Measurements from ENCODE around the gene HTATIP2.

The HTATIP2 gene

DNA sequence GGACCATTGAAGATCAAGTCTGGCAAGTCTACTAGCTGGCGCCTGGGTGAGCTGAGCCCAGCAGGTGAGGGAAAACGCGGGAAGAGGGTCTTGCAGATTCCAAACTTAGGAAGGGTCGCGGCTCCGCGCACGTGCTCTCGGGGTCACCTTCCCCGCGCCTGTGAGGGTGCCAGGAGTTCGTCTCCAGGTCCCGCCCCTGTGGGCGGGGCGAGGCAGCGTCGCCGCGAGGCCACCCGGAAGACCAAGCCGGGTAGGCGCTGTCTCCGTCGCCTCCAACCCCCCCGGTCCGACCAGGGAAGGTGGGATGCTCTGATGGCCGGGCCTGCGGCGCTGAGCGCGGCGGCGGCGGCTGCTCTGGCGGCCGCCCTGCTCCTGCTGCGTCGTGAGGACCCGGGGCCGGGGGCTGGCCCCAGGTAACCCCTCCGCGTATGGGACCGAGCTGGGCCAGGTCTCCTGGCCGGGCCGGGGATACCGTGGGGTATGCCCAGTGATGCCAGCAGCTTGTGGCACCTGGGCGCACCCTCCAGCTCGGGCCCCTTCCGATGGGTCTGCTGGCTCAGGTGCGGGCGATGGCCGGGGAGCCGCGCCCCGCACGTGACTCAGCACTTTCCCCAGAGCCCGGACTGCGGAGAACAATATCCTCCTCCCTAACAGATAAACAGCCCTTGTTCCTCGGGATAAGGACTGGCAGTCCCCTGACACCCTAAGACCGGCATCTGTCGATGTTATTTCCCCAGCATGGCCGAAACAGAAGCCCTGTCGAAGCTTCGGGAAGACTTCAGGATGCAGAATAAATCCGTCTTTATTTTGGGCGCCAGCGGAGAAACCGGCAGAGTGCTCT, at the start of gene HTATIP2:
Gene HTATIP2, plus strand, starts transcription at position 215 of the 841 bp plus-strand sequence. Its CDS starts 524 bp downstream, at position 739.
- no peaks in the 10 kb centered on the region for H3K36me3 ChIP-seq (ENCODE audit: control insufficient read depth, insufficient read depth, low read length)
- peaks cover 26% of the 10 kb centered on the region for H3K4me1 ChIP-seq (ENCODE audit: control insufficient read depth, insufficient read depth, low read length)
- peaks cover 33% of the 10 kb centered on the region for H3K27me3 ChIP-seq (ENCODE audit: control insufficient read depth, insufficient read depth, low read length)
- peak within 1 kb of the TSS; percentile 57 for H3K9ac ChIP-seq (ENCODE audit: low read depth, low read length)
- H3K4me3 ChIP-seq (ENCODE audit: low read depth, low read length) = peak within 1 kb of the TSS; percentile 64
- H3K27ac ChIP-seq (ENCODE audit: low read depth, low read length) = no peak within 1 kb of the TSS
- H3K9me3 ChIP-seq (ENCODE audit: control insufficient read depth, insufficient read depth, low read length) = no peaks in the 10 kb centered on the region

DNA sequence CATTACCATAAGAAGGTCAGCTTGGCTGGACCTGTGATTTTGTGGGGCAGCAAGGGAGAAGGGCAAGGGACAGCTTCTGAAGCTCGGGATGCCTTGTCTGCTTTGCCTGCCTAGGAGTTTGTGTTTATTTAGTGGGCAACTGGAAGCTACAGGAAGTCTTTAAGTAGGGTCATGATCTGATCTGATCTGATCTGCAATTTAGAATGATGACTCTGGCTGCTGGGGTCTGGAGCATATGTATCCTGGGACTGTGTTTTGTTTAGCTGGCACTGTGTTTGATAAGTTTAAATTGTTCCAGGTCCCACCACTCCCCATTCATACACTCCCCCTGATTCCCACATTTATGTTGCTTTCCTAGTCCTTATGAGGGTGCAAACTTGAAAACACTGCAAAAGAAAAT, 47.7 kb upstream of the HTATIP2 start:
- Histone ChIP-seq H3K27ac (ENCODE audit: low read depth, low read length) (no peak overlapping the region), H3K9ac (ENCODE audit: low read depth, low read length) (no peak overlapping the region), H3K36me3 (ENCODE audit: control insufficient read depth, insufficient read depth, low read length) (no peaks in the 10 kb centered on the region), H3K4me3 (ENCODE audit: low read depth, low read length) (no peak overlapping the region), H3K4me1 (ENCODE audit: control insufficient read depth, insufficient read depth, low read length) (no peaks in the 10 kb centered on the region), H3K9me3 (ENCODE audit: control insufficient read depth, insufficient read depth, low read length) (no peaks in the 10 kb centered on the region), H3K27me3 (ENCODE audit: control insufficient read depth, insufficient read depth, low read length) (no peaks in the 10 kb centered on the region)

DNA sequence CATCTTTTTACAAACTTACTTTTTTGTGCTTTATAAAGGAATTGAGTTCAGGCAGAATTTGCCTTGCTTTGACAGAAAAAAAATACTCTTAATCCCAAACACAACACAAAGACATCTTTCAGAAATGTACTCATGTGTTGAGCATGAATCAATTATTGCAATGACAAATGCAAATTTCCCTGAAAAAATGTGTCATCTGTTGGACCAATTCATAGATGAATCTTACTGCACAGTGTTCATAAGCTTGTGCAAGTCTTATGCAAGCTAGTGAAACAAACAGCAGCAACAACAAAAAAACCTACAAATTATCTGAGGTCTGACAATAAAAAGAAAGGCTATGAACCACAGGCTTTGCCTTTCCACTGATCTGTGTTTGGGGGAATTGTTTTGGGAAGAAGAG, 42.3 kb upstream of the HTATIP2 start:
- Histone ChIP-seq H3K9me3 (ENCODE audit: control insufficient read depth, insufficient read depth, low read length) (no peaks in the 10 kb centered on the region), H3K9ac (ENCODE audit: low read depth, low read length) (no peak overlapping the region), H3K27me3 (ENCODE audit: control insufficient read depth, insufficient read depth, low read length) (no peaks in the 10 kb centered on the region), H3K36me3 (ENCODE audit: control insufficient read depth, insufficient read depth, low read length) (no peaks in the 10 kb centered on the region), H3K4me1 (ENCODE audit: control insufficient read depth, insufficient read depth, low read length) (no peaks in the 10 kb centered on the region), H3K4me3 (ENCODE audit: low read depth, low read length) (no peak overlapping the region), H3K27ac (ENCODE audit: low read depth, low read length) (no peak overlapping the region)

DNA sequence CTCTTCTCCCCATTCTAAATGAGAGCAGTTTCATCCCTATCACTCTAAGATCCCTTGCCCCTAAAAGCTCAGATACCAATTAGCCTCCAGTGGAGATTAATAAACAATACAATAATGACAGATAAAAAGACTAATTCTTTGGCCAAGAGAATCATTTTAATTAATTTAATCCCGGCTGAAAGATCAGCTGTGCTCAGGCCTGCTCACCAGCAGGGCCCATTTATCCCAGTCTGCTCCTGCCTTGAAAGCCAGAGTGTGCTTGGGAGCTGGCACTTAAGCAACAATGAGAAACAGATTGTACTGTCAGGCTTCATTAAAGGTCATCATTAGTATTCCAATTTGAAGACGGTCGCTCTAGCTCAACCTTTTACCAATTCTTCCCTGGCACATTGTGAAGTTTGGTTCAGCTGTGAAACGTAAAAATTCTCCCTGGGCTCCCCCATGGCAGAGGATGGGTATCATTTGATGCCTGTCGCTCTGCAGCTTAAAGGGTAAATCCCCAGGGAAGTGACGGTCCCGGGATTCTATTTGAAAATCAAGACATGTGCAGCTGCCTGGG, 36.1 kb upstream of the HTATIP2 start:
- H3K4me1 ChIP-seq (ENCODE audit: control insufficient read depth, insufficient read depth, low read length) = no peaks in the 10 kb centered on the region
- H3K27ac ChIP-seq (ENCODE audit: low read depth, low read length) = no peak overlapping the region
- H3K9ac ChIP-seq (ENCODE audit: low read depth, low read length) = no peak overlapping the region
- H3K4me3 ChIP-seq (ENCODE audit: low read depth, low read length) = no peak overlapping the region
- H3K27me3 ChIP-seq (ENCODE audit: control insufficient read depth, insufficient read depth, low read length) = no peaks in the 10 kb centered on the region
- H3K9me3 ChIP-seq (ENCODE audit: control insufficient read depth, insufficient read depth, low read length) = no peaks in the 10 kb centered on the region
- no peaks in the 10 kb centered on the region for H3K36me3 ChIP-seq (ENCODE audit: control insufficient read depth, insufficient read depth, low read length)

DNA sequence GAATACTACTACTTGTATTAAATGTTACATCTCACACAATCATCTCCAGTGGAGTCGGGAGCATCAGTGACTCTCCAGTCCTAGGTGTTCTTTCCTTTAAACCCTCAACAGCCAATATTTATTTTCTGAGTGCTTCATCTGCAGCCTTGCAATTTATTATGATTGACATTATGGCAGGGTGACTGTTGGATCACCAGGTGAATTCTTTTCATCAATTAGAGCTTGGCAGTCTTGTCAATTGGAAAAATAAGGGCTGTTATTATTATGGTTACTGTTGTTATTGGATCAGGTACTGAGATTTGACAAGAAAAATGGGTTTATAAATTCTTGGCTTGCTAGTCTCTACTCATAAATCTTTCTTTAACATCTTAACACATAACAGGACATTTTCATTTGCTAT, 27.5 kb upstream of the HTATIP2 start:
- Histone ChIP-seq H3K9ac (ENCODE audit: low read depth, low read length) (no peak overlapping the region), H3K4me3 (ENCODE audit: low read depth, low read length) (no peak overlapping the region), H3K9me3 (ENCODE audit: control insufficient read depth, insufficient read depth, low read length) (no peaks in the 10 kb centered on the region), H3K27ac (ENCODE audit: low read depth, low read length) (no peak overlapping the region), H3K27me3 (ENCODE audit: control insufficient read depth, insufficient read depth, low read length) (no peaks in the 10 kb centered on the region; the same call in 1 of the 2 replicates), H3K36me3 (ENCODE audit: control insufficient read depth, insufficient read depth, low read length) (no peaks in the 10 kb centered on the region), H3K4me1 (ENCODE audit: control insufficient read depth, insufficient read depth, low read length) (peaks cover 9% of the 10 kb centered on the region)

DNA sequence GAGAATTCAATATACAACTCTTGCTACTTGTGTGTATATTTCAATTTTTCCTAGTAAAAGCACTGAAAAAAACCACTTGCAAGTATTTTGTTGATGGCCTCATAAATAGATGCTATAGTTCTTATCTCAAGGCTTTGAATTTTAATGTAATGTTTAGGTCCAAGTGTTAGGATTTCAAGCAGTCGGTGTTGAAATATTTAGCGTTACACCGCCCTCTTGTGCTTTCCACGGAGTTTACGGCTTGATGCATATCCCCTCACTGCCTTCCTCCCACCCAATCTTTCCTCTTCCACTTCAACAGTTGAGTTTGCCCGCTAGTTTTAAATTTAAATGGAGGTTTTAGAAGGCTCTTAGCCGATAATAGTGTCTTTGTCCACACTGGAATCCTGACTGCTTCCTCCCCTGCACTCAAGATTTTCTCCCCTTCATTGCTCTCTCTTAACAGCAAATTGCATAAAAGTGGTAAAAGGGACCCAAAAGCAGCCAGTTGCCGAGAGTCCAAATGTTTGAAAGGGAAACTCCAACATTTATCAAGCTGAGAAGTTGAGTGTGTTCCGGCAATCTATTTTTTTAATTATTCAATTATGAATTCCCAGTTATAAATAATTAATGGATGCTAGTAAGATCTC, 25.9 kb upstream of the HTATIP2 start:
- no peak overlapping the region for H3K9ac ChIP-seq (ENCODE audit: low read depth, low read length)
- no peaks in the 10 kb centered on the region for H3K9me3 ChIP-seq (ENCODE audit: control insufficient read depth, insufficient read depth, low read length)
- no peak overlapping the region for H3K4me3 ChIP-seq (ENCODE audit: low read depth, low read length)
- no peaks in the 10 kb centered on the region for H3K36me3 ChIP-seq (ENCODE audit: control insufficient read depth, insufficient read depth, low read length)
- H3K27ac ChIP-seq (ENCODE audit: low read depth, low read length) = no peak overlapping the region
- peaks cover 3% of the 10 kb centered on the region for H3K27me3 ChIP-seq (ENCODE audit: control insufficient read depth, insufficient read depth, low read length)
- H3K4me1 ChIP-seq (ENCODE audit: control insufficient read depth, insufficient read depth, low read length) = peaks cover 16% of the 10 kb centered on the region

DNA sequence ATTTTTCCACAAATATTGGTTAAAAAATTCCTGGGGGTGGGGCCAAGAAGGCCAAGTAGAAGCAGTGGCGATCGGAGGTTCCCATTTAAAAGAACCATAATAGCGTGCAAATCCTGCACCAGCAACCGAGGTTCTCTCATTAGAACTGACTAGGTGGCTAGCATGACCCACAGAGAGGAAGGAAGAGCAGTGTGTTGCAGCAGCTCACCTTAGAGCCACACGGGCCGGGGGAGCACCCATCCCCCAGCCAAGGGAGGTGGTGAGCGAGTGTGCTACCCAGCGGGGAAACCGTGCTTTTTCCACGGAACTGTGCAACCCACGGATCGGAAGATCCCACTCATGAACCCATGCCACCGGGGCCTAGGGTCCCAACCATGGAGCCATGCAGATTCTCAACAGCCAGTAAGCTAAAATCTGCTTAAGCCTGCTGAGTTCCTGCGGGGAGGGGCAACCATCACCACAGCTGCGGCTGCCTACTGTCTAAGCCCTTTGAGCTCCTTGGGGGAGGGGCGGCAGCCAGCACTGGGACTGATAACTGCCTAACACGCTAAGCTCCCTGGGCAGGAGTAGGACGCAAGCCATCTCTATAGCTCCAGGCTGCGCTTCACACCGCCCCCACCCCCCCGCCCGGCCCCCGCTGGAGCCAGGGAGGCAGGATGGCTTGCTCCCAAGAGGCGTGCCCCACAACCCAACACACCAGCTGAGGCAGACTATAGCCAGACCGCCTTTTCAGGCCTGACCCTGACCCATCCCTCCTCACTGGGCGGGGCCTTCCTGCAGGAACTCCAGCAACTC, 21.0 kb upstream of the HTATIP2 start:
- H3K9ac ChIP-seq (ENCODE audit: low read depth, low read length) = no peak overlapping the region; the same call in 1 of the 2 replicates
- H3K9me3 ChIP-seq (ENCODE audit: control insufficient read depth, insufficient read depth, low read length) = no peaks in the 10 kb centered on the region
- H3K4me1 ChIP-seq (ENCODE audit: control insufficient read depth, insufficient read depth, low read length) = peaks cover 15% of the 10 kb centered on the region
- H3K27ac ChIP-seq (ENCODE audit: low read depth, low read length) = no peak overlapping the region
- H3K36me3 ChIP-seq (ENCODE audit: control insufficient read depth, insufficient read depth, low read length) = no peaks in the 10 kb centered on the region
- peaks cover 10% of the 10 kb centered on the region for H3K27me3 ChIP-seq (ENCODE audit: control insufficient read depth, insufficient read depth, low read length)
- H3K4me3 ChIP-seq (ENCODE audit: low read depth, low read length) = peak overlapping the region; percentile 15; the same call in 1 of the 2 replicates

DNA sequence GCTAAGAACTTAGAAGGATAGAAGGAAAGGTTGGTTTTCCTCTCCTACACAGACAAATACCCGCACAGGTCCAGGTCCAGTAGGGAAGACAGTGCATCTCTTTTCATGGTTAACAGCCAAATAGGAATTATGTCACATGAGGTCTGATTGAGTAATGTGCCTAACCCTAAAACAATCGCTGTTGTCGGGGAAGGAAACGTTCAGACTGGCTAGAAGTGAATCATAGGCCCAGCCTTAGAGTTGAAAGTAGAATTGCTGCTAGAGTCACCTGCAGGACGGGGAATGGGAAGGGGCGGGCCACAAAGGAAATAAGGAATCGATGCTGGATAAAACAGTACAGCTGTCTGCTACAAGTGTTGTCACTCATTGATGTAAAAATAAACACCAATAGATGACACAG, 12.4 kb upstream of the HTATIP2 start:
- H3K4me1 ChIP-seq (ENCODE audit: control insufficient read depth, insufficient read depth, low read length) = no peaks in the 10 kb centered on the region
- peaks cover 7% of the 10 kb centered on the region; the same call in 1 of the 2 replicates for H3K27me3 ChIP-seq (ENCODE audit: control insufficient read depth, insufficient read depth, low read length)
- no peak overlapping the region for H3K4me3 ChIP-seq (ENCODE audit: low read depth, low read length)
- no peak overlapping the region for H3K27ac ChIP-seq (ENCODE audit: low read depth, low read length)
- no peaks in the 10 kb centered on the region for H3K9me3 ChIP-seq (ENCODE audit: control insufficient read depth, insufficient read depth, low read length)
- no peak overlapping the region for H3K9ac ChIP-seq (ENCODE audit: low read depth, low read length)
- no peaks in the 10 kb centered on the region for H3K36me3 ChIP-seq (ENCODE audit: control insufficient read depth, insufficient read depth, low read length)

DNA sequence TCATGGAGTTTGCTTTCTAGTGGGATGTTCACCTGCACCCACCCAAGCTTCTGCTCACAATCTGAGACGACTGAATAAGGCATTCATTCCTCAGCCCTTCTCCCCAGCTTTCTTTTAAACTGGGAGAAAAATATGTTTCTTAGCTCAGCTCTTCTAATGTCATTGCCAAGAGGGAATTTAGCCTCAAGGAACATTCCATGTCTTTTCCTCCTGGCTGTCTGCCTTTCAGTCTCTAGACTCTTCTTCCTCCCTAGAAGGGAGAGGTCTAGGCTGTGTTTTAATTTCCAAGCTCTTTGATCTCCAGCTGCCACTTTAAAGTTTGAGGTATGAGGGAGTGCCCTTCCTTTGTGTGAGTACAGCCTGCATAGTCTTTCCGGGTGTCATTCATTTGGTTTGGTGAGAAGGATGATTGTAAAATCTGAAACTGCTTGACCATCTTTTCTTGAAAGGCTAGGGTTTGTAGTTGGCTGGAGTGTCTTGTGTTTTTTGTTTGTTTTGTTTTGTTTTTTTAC, 11.7 kb upstream of the HTATIP2 start:
- Histone ChIP-seq H3K9me3 (ENCODE audit: control insufficient read depth, insufficient read depth, low read length) (no peaks in the 10 kb centered on the region), H3K27ac (ENCODE audit: low read depth, low read length) (no peak overlapping the region)

DNA sequence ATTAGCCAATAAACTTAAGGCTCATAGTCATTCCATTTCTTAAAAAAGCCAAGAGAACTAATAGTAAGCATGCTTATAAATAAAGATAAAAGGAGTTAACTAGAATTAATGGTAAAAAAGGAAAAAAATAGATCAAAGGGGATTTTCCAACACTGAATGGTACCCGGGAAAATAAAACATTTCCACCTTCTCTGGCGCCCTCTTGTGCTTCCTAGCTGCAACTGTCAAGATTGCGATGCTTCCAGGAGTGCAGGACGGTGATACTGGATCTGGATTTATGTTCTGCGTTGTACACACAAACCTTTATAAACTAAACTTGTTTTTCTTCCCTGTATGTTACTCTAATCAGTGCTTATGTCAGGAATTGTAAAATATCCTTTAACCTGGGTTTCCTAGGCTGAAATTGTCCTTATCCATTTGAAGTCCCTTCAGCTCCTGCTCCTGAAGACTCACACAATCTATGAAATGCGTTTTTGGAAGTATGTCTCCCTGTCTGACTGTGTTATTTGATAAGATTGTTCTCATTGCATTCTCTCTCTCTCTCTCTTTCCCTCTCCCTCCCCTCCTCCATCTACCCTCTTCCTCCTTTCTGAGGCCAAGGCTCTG, 9.6 kb upstream of the HTATIP2 start:
- Histone ChIP-seq H3K27ac (ENCODE audit: low read depth, low read length) (no peak overlapping the region), H3K4me3 (ENCODE audit: low read depth, low read length) (no peak overlapping the region), H3K9me3 (ENCODE audit: control insufficient read depth, insufficient read depth, low read length) (no peaks in the 10 kb centered on the region), H3K4me1 (ENCODE audit: control insufficient read depth, insufficient read depth, low read length) (no peaks in the 10 kb centered on the region), H3K36me3 (ENCODE audit: control insufficient read depth, insufficient read depth, low read length) (no peaks in the 10 kb centered on the region), H3K27me3 (ENCODE audit: control insufficient read depth, insufficient read depth, low read length) (peaks cover 7% of the 10 kb centered on the region; the same call in 1 of the 2 replicates), H3K9ac (ENCODE audit: low read depth, low read length) (no peak overlapping the region)

More for the DNA sequence above, 11.7 kb upstream of the HTATIP2 start:
- Histone ChIP-seq H3K4me3 (ENCODE audit: low read depth, low read length) (no peak overlapping the region), H3K4me1 (ENCODE audit: control insufficient read depth, insufficient read depth, low read length) (no peaks in the 10 kb centered on the region), H3K36me3 (ENCODE audit: control insufficient read depth, insufficient read depth, low read length) (no peaks in the 10 kb centered on the region), H3K27me3 (ENCODE audit: control insufficient read depth, insufficient read depth, low read length) (peaks cover 7% of the 10 kb centered on the region; the same call in 1 of the 2 replicates), H3K9ac (ENCODE audit: low read depth, low read length) (no peak overlapping the region)
